HepG2 (cell line): Measurements from ENCODE around the gene OGFOD3. TPM values are rescaled to one million over a fixed set of nuclear protein-coding genes. Genes with fewer than 3 reads are reported as not detected.

Experiments used
- CAMTA2 ChIP-seq: sonication (generic); formaldehyde crosslinking; IDR thresholded peaks from 2 replicates; pipeline ENCODE4 v1.4.0; 2020; ENCODE audit warnings: mild to moderate bottlenecking, missing genetic modification reagents, borderline replicate concordance
- GRHL1 ChIP-seq: sonication (generic); formaldehyde crosslinking; conservative IDR thresholded peaks from 2 replicates; pipeline ENCODE4 v1.8.0; 2022; ENCODE audit warnings: missing genetic modification reagents
- NONO ChIP-seq, 2 experiments: fragments of 450-650 bp in 1 of 2; sonication (generic) in 1 of 2; formaldehyde crosslinking in 1 of 2; IDR thresholded peaks in 1 of 2; conservative IDR thresholded peaks in 1 of 2; 2 replicates each; pipeline versions ENCODE4 v1.6.1 to v1.8.0; 2017 to 2022; ENCODE audit warnings: mild to moderate bottlenecking in 1 of 2, missing genetic modification reagents in 1 of 2, moderate library complexity in 1 of 2
- PCBP1 ChIP-seq: fragments of 200-400 bp; formaldehyde crosslinking; IDR thresholded peaks from 2 replicates; pipeline ENCODE4 v1.6.1; 2017; ENCODE audit warnings: mild to moderate bottlenecking, low read depth, low read length, borderline replicate concordance
- RBM22 ChIP-seq: fragments of 200-400 bp; formaldehyde crosslinking; optimal IDR thresholded peaks from 2 replicates; pipeline ENCODE3; 2017; ENCODE audit warnings: mild to moderate bottlenecking, low read length, moderate library complexity
- SNAPC2 ChIP-seq: sonication (generic); formaldehyde crosslinking; IDR thresholded peaks from 2 replicates; pipeline ENCODE4 v1.8.1; 2022; ENCODE audit warnings: mild to moderate bottlenecking, missing genetic modification reagents
- TBX2 ChIP-seq: sonication (generic); formaldehyde crosslinking; IDR thresholded peaks from 2 replicates; pipeline ENCODE4 v1.5.0; 2020; ENCODE audit warnings: missing genetic modification reagents, mild to moderate bottlenecking, borderline replicate concordance
- TGIF2 ChIP-seq: IDR thresholded peaks from 2 replicates; pipeline ENCODE4 v1.6.1; 2016; ENCODE audit warnings: control low read depth, missing compliant biosample characterization
- THAP9 ChIP-seq: sonication (generic); formaldehyde crosslinking; IDR thresholded peaks from 2 replicates; pipeline ENCODE4; 2020; ENCODE audit warnings: missing genetic modification reagents, mild to moderate bottlenecking, borderline replicate concordance
- ZNF143 ChIP-seq: sonication (generic); formaldehyde crosslinking; IDR thresholded peaks from 2 replicates; pipeline ENCODE4 v1.4.0; 2020; ENCODE audit warnings: missing genetic modification reagents
- ZNF225 ChIP-seq: sonication (generic); formaldehyde crosslinking; IDR thresholded peaks from 2 replicates; pipeline ENCODE4 v1.4.0; 2020; ENCODE audit warnings: mild to moderate bottlenecking, missing genetic modification reagents
- ZNF296 ChIP-seq: sonication (generic); formaldehyde crosslinking; conservative IDR thresholded peaks from 2 replicates; pipeline ENCODE4 v1.5.0; 2020; ENCODE audit warnings: mild to moderate bottlenecking, missing genetic modification reagents
- ZNF629 ChIP-seq: sonication (generic); formaldehyde crosslinking; conservative IDR thresholded peaks from 2 replicates; pipeline ENCODE4 v1.5.0; 2020; ENCODE audit warnings: missing genetic modification reagents
- ZNF7 ChIP-seq: IDR thresholded peaks from 2 replicates; pipeline ENCODE4 v1.6.1; 2016; ENCODE audit warnings: missing biosample characterization, missing genetic modification reagents
- ZNF724P ChIP-seq: sonication (generic); formaldehyde crosslinking; IDR thresholded peaks from 2 replicates; pipeline ENCODE4 v1.8.0; 2022; ENCODE audit warnings: missing genetic modification reagents, borderline replicate concordance
- ZNF83 ChIP-seq: sonication (generic); formaldehyde crosslinking; IDR thresholded peaks from 2 replicates; pipeline ENCODE4 v1.4.0; 2020; ENCODE audit warnings: missing genetic modification reagents, mild to moderate bottlenecking, borderline replicate concordance
- ZNF850 ChIP-seq: sonication (generic); formaldehyde crosslinking; conservative IDR thresholded peaks from 2 replicates; pipeline ENCODE4 v1.9.0; 2021; ENCODE audit warnings: mild to moderate bottlenecking, missing genetic modification reagents
- ZSCAN25 ChIP-seq: sonication (generic); formaldehyde crosslinking; IDR thresholded peaks from 2 replicates; pipeline ENCODE4 v1.8.0; 2022; ENCODE audit warnings: mild to moderate bottlenecking, missing genetic modification reagents
- polyA plus RNA-seq, 8 experiments: library from polyadenylated mRNA; depleted of rRNA in 3 of 8; stranded (reverse) in 7 of 8; unstranded in 1 of 8; fragments of >200 nt; fragmentation: Illumina TruSeq in 4 of 8; extraction: Trizol in 4 of 8; gene quantifications; 2 replicates each; pipeline versions ENCODE4 v1.2.1 to v1.2.3, GENCODE V29; 2011 to 2016; ENCODE audit warnings: low read depth in 4 of 8, missing spikeins in 1 of 8, mixed read lengths in 1 of 8; ENCODE audit not compliant: insufficient read depth in 1 of 8
- total RNA-seq, 5 experiments: library from RNA; depleted of rRNA; stranded (reverse); fragments of >200 nt; fragmentation: Illumina TruSeq; extraction: Trizol; gene quantifications; 2 replicates each; pipeline ENCODE4 v1.2.3, GENCODE V29; 2016; ENCODE audit warnings: low read depth in 1 of 5
- TF ChIP-seq, protein P1 (sequence below): sonication (generic); formaldehyde crosslinking; IDR thresholded peaks from 2 replicates; pipeline ENCODE4 v1.4.0; 2020; ENCODE audit warnings: missing genetic modification reagents
- TF ChIP-seq, protein P2 (sequence below): sonication (generic); formaldehyde crosslinking; conservative IDR thresholded peaks from 2 replicates; pipeline ENCODE4 v1.8.0; 2022; ENCODE audit warnings: low read depth, missing genetic modification reagents

The OGFOD3 gene
- total and polyA plus RNA-seq, 2 of the 13 experiments (the other 11 are each of a cell fraction or from before 2014, with no cell fraction given) = 40.0 to 42.1 TPM

GRCh38 chr17:82358465-82359350, 59.7 kb downstream of the OGFOD3 start, which contains the start of gene TEX19 (continued):
- TF ChIP-seq ZNF225 (CRISPR knock-in tag) (peak; percentile 81; the same call in 1 of the 2 replicates), THAP9 (CRISPR knock-in tag) (peak; percentile 67; the same call in 1 of the 2 replicates), RBM22 (no peak), PCBP1 (no peak), ZNF629 (CRISPR knock-in tag) (no peak), ZNF7 (CRISPR knock-in tag) (no peak), CAMTA2 (CRISPR knock-in tag) (no peak), NONO (IDR thresholded peaks at IDR 0.05) (no peak), NONO (CRISPR knock-in tag; conservative IDR thresholded peaks at IDR 0.05) (0 out of 2 replicates have a peak, but pooled peaks have one; percentile 24), ZSCAN25 (CRISPR knock-in tag) (peak; percentile 90), ZNF850 (no peak), ZNF143 (CRISPR knock-in tag) (peak; percentile 86), ZNF83 (peak; percentile 46; the same call in 1 of the 2 replicates), TBX2 (CRISPR knock-in tag) (peak; percentile 28; the same call in 1 of the 2 replicates), ZNF296 (no peak), TGIF2 (CRISPR knock-in tag) (0 out of 2 replicates have a peak, but pooled peaks have one; percentile 17), SNAPC2 (CRISPR knock-in tag) (peak; percentile 96), ZNF724P (0 out of 2 replicates have a peak, but pooled peaks have one; percentile 38), GRHL1 (no peak)
- TF ChIP-seq, protein P1, sequence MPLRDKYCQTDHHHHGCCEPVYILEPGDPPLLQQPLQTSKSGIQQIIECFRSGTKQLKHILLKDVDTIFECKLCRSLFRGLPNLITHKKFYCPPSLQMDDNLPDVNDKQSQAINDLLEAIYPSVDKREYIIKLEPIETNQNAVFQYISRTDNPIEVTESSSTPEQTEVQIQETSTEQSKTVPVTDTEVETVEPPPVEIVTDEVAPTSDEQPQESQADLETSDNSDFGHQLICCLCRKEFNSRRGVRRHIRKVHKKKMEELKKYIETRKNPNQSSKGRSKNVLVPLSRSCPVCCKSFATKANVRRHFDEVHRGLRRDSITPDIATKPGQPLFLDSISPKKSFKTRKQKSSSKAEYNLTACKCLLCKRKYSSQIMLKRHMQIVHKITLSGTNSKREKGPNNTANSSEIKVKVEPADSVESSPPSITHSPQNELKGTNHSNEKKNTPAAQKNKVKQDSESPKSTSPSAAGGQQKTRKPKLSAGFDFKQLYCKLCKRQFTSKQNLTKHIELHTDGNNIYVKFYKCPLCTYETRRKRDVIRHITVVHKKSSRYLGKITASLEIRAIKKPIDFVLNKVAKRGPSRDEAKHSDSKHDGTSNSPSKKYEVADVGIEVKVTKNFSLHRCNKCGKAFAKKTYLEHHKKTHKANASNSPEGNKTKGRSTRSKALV = no peak
- TF ChIP-seq, protein P2, sequence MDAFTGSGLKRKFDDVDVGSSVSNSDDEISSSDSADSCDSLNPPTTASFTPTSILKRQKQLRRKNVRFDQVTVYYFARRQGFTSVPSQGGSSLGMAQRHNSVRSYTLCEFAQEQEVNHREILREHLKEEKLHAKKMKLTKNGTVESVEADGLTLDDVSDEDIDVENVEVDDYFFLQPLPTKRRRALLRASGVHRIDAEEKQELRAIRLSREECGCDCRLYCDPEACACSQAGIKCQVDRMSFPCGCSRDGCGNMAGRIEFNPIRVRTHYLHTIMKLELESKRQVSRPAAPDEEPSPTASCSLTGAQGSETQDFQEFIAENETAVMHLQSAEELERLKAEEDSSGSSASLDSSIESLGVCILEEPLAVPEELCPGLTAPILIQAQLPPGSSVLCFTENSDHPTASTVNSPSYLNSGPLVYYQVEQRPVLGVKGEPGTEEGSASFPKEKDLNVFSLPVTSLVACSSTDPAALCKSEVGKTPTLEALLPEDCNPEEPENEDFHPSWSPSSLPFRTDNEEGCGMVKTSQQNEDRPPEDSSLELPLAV = no peak
